ENCODE results near the gene GLDN. TPM values are rescaled to one million over a fixed set of nuclear protein-coding genes. Genes with fewer than 3 reads are reported as not detected.

Gene GLDN
- total and polyA plus RNA-seq, 5 experiments from 2014 or later, result not detected

GRCh38 chr15:51332206-51333147 is 9.0 kb upstream of the GLDN start:
- Mint-ChIP-seq H3K27ac (no peak overlapping the region), H3K4me1 (peaks cover 0 to 18% (median 0%) of the 10 kb centered on the region in 4 donors), H3K4me3 (no peak overlapping the region), H3K9me3 (no peaks in the 10 kb centered on the region), H3K36me3 (no peaks in the 10 kb centered on the region), H3K27me3 (peaks cover 0 to 11% (median 0%) of the 10 kb centered on the region in 5 donors)
- no peak for ATAC-seq
- POLR2A ChIA-PET, result no interaction called here
- no peak for DNase-seq

- Mint-ChIP-seq H3K27me3 (peaks cover 0 to 11% (median under 1%) of the 10 kb centered on the region in 5 donors), H3K27ac (no peak overlapping the region), H3K4me3 (no peak overlapping the region), H3K9me3 (no peaks in the 10 kb centered on the region), H3K4me1 (peaks cover 0 to 18% (median 0%) of the 10 kb centered on the region in 4 donors), H3K36me3 (no peaks in the 10 kb centered on the region)
- DNase-seq (no peak), ATAC-seq (no peak)
- POLR2A ChIA-PET, result no interaction called here
These were observed 7.9 kb upstream of the GLDN start for GRCh38 chr15:51333571-51333970.

GRCh38 chr15:51334011-51334451 is 7.4 kb upstream of the GLDN start:
- H3K4me3 Mint-ChIP-seq, result no peak overlapping the region
- H3K27ac Mint-ChIP-seq, result no peak overlapping the region
- H3K4me1 Mint-ChIP-seq, result peaks cover 0 to 18% (median 0%) of the 10 kb centered on the region in 4 donors
- DNase-seq (no peak), ATAC-seq (no peak)
- POLR2A ChIA-PET, result no interaction called here
- H3K9me3 Mint-ChIP-seq, result peaks cover 0 to under 1% (median 0%) of the 10 kb centered on the region in 9 donors
- H3K27me3 Mint-ChIP-seq, result peaks cover 0 to 11% (median 5%) of the 10 kb centered on the region in 5 donors
- no peaks in the 10 kb centered on the region for H3K36me3 Mint-ChIP-seq

GRCh38 chr15:51335087-51335486 is 6.4 kb upstream of the GLDN start:
- Mint-ChIP-seq H3K27me3 (peaks cover 0 to 16% (median 9%) of the 10 kb centered on the region in 5 donors), H3K9me3 (peaks cover 0 to 5% (median 0%) of the 10 kb centered on the region in 9 donors), H3K4me3 (peak overlapping the region in 1 of 10 donors; percentile 12), H3K27ac (peak overlapping the region in 1 of 10 donors; percentile 6), H3K4me1 (peaks cover 0 to 18% (median 0%) of the 10 kb centered on the region in 4 donors), H3K36me3 (no peaks in the 10 kb centered on the region)
- DNase-seq, result no peak
- no peak for ATAC-seq
- POLR2A ChIA-PET, result no interaction called here

GRCh38 chr15:51335538-51336410 is 5.7 kb upstream of the GLDN start:
- ATAC-seq, result no peak

GRCh38 chr15:51338496-51338895 is 3.0 kb upstream of the GLDN start, which contains the start of gene CYP19A1:
Gene CYP19A1 (minus strand): TSS chr15:51338596. CDS start chr15:51242912, 95,684 bp downstream.
- DNase-seq (no peak), ATAC-seq (no peak)
- POLR2A ChIA-PET, result no interaction called here
- Mint-ChIP-seq H3K36me3 (no peaks in the 10 kb centered on the region), H3K9me3 (peaks cover 0 to 5% (median 0%) of the 10 kb centered on the region in 9 donors), H3K4me3 (peak within 1 kb of the TSS in 1 of 10 donors; percentile 29), H3K4me1 (peaks cover 0 to 18% (median 0%) of the 10 kb centered on the region in 4 donors), H3K27ac (no peak within 1 kb of the TSS), H3K27me3 (peaks cover 8 to 24% (median 19%) of the 10 kb centered on the region in 5 donors)

More at GRCh38 chr15:51335538-51336410, 5.7 kb upstream of the GLDN start:
- H3K36me3 Mint-ChIP-seq, result no peaks in the 10 kb centered on the region
- peaks cover 0 to 23% (median 10%) of the 10 kb centered on the region in 5 donors for H3K27me3 Mint-ChIP-seq
- POLR2A ChIA-PET, result no interaction called here
- peak overlapping the region in 2 of 10 donors; percentile 6 to 22 for H3K27ac Mint-ChIP-seq
- peak overlapping the region in 1 of 10 donors; percentile 12 for H3K4me3 Mint-ChIP-seq
- peaks cover 0 to 5% (median 0%) of the 10 kb centered on the region in 9 donors for H3K9me3 Mint-ChIP-seq
- peaks cover 0 to 18% (median 0%) of the 10 kb centered on the region in 4 donors for H3K4me1 Mint-ChIP-seq
- DNase-seq, result no peak

GRCh38 chr15:51342227-51342999 is 958 bp downstream of the GLDN start:
- Mint-ChIP-seq H3K4me1 (no peaks in the 10 kb centered on the region), H3K27me3 (peaks cover 6 to 24% (median 14%) of the 10 kb centered on the region in 5 donors), H3K4me3 (no peak overlapping the region), H3K9me3 (peaks cover 0 to 5% (median 0%) of the 10 kb centered on the region in 9 donors), H3K27ac (no peak overlapping the region), H3K36me3 (no peaks in the 10 kb centered on the region)
- DNase-seq (no peak), ATAC-seq (no peak)
- POLR2A ChIA-PET, result no interaction called here

- H3K4me3 Mint-ChIP-seq, result peak overlapping the region in 1 of 10 donors; percentile 8
- no peaks in the 10 kb centered on the region for H3K4me1 Mint-ChIP-seq
- POLR2A ChIA-PET, result no interaction called here
These were observed 2.0 kb downstream of the GLDN start for GRCh38 chr15:51343466-51343865.

GRCh38 chr15:51346136-51346535 is 4.7 kb downstream of the GLDN start:
- Mint-ChIP-seq H3K9me3 (peaks cover 0 to 2% (median 0%) of the 10 kb centered on the region in 9 donors), H3K4me1 (no peaks in the 10 kb centered on the region), H3K27ac (no peak overlapping the region), H3K27me3 (peaks cover 3 to 13% (median 6%) of the 10 kb centered on the region in 5 donors), H3K36me3 (no peaks in the 10 kb centered on the region), H3K4me3 (no peak overlapping the region)
- no peak for DNase-seq
- POLR2A ChIA-PET, result no interaction called here
- no peak for ATAC-seq

More at GRCh38 chr15:51343466-51343865, 2.0 kb downstream of the GLDN start:
- DNase-seq, result no peak
- Mint-ChIP-seq H3K36me3 (no peaks in the 10 kb centered on the region), H3K27ac (no peak overlapping the region), H3K9me3 (peaks cover 0 to 5% (median 0%) of the 10 kb centered on the region in 9 donors), H3K27me3 (peaks cover 6 to 24% (median 12%) of the 10 kb centered on the region in 5 donors)
- no peak for ATAC-seq

GRCh38 chr15:51348688-51349087 is 7.2 kb downstream of the GLDN start:
- Mint-ChIP-seq H3K9me3 (peaks cover 0 to 2% (median 0%) of the 10 kb centered on the region in 9 donors), H3K36me3 (no peaks in the 10 kb centered on the region)

GRCh38 chr15:51349156-51349844 is 7.8 kb downstream of the GLDN start:
- no peak for DNase-seq
- Mint-ChIP-seq H3K27me3 (peaks cover 0 to 17% (median 16%) of the 10 kb centered on the region in 5 donors), H3K4me3 (no peak overlapping the region), H3K36me3 (no peaks in the 10 kb centered on the region), H3K9me3 (peaks cover 0 to 2% (median 0%) of the 10 kb centered on the region in 9 donors), H3K27ac (no peak overlapping the region), H3K4me1 (no peaks in the 10 kb centered on the region)
- no peak for ATAC-seq
- POLR2A ChIA-PET, result no interaction called here

More at GRCh38 chr15:51348688-51349087, 7.2 kb downstream of the GLDN start:
- H3K4me1 Mint-ChIP-seq, result no peaks in the 10 kb centered on the region
- H3K4me3 Mint-ChIP-seq, result no peak overlapping the region
- H3K27me3 Mint-ChIP-seq, result peaks cover 0 to 16% (median 13%) of the 10 kb centered on the region in 5 donors
- H3K27ac Mint-ChIP-seq, result no peak overlapping the region
- DNase-seq (no peak), ATAC-seq (no peak)
- POLR2A ChIA-PET, result no interaction called here
